Endothelial cell of umbilical vein (primary cell): Measurements from ENCODE around the gene PXMP2. TPM values are rescaled to one million over a fixed set of nuclear protein-coding genes. Genes with fewer than 3 reads are reported as not detected.

Experiments used
- BruUV-seq: library from RNA; stranded (reverse); fragments of 400-500 nt; replicated peaks from 2 replicates; lab custom pipeline; 2021; lab: Mats Ljungman, UMichigan
- CTCF ChIA-PET: fragments of 300-600, 350-600 bp; sonication (Branson Sonifier 250); formaldehyde crosslinking; loops from one replicate; lab custom pipeline; 2021; ENCODE audit warnings: antibody characterized with exemption, inconsistent platforms; lab: Charles Lee
- POLR2A ChIA-PET: fragments of 300-600, 350-600 bp; sonication (Branson Sonifier 250); formaldehyde crosslinking; loops from one replicate; lab custom pipeline; 2021; ENCODE audit warnings: antibody characterized with exemption, inconsistent platforms; lab: Charles Lee
- DNase-seq: peaks from one replicate; pipeline ENCODE4 v3.0.0-alpha.2; 2011; ENCODE audit warnings: low read depth, low spot score
- FAIRE-seq: peaks from 2 replicates; lab custom pipeline; 2011; peaks lifted over from hg19 to GRCh38; lab: Jason Lieb, UNC
- H2AFZ ChIP-seq: 2 replicates; pipeline ENCODE4 v1.6.0; 2012; ENCODE audit warnings: low read depth, low read length, control low read depth, inconsistent platforms
- H3K27ac ChIP-seq: 2 replicates; pipeline ENCODE4 v1.5.1; 2011; ENCODE audit warnings: low read depth, mild to moderate bottlenecking, control low read depth, low read length, moderate library complexity; ENCODE audit not compliant: insufficient read depth
- H3K27me3 ChIP-seq, 2 experiments: 2 replicates each; pipeline versions ENCODE4 v1.6.0 to v1.6.1; 2011; ENCODE audit warnings: low read length in 2 of 2, mixed read lengths in 1 of 2; ENCODE audit not compliant: control insufficient read depth in 2 of 2, insufficient read depth in 2 of 2
- H3K36me3 ChIP-seq, 2 experiments: 2 replicates in 1 of 2; 3 replicates in 1 of 2; pipeline ENCODE4 v1.5.1; 2011; ENCODE audit warnings: low read length in 2 of 2, mild to moderate bottlenecking in 1 of 2, moderate library complexity in 1 of 2; ENCODE audit not compliant: control insufficient read depth in 2 of 2, insufficient read depth in 2 of 2; ENCODE audit errors: extremely low read depth in 1 of 2
- H3K4me1 ChIP-seq: 3 replicates; pipeline ENCODE4 v1.5.1; 2011; ENCODE audit warnings: mild to moderate bottlenecking, low read length; ENCODE audit not compliant: control insufficient read depth, insufficient read depth; ENCODE audit errors: extremely low read depth
- H3K4me2 ChIP-seq: 2 replicates; pipeline ENCODE4 v1.6.1; 2011; ENCODE audit warnings: low read length, control low read depth, mixed read lengths; ENCODE audit not compliant: insufficient read depth
- H3K4me3 ChIP-seq, 3 experiments: fragments of 200-600 bp in 1 of 3; sonication (generic), shearing (Covaris generic) in 1 of 3; replicated peaks in 1 of 3; 2 replicates each; pipeline ENCODE4 v1.5.1; 2011 to 2016; ENCODE audit warnings: control low read depth in 3 of 3, low read length in 3 of 3, mild to moderate bottlenecking in 2 of 3, inconsistent platforms in 1 of 3, low read depth in 1 of 3, moderate library complexity in 1 of 3; ENCODE audit not compliant: insufficient read depth in 1 of 3
- H3K79me2 ChIP-seq: 2 replicates; pipeline ENCODE4 v1.6.0; 2012; ENCODE audit warnings: low read length, inconsistent platforms; ENCODE audit not compliant: control insufficient read depth, insufficient read depth
- H3K9ac ChIP-seq: replicated peaks from 2 replicates; pipeline ENCODE3; 2011; ENCODE audit warnings: low read length, control low read depth; ENCODE audit not compliant: insufficient read depth; ENCODE audit errors: extremely low read depth
- H3K9me1 ChIP-seq: replicated peaks from 3 replicates; pipeline ENCODE4 v1.6.0; 2011; ENCODE audit warnings: mild to moderate bottlenecking, low read length; ENCODE audit not compliant: control insufficient read depth, insufficient read depth; ENCODE audit errors: extremely low read depth
- H3K9me3 ChIP-seq: replicated peaks from 2 replicates; pipeline ENCODE4 v1.5.1; 2012; ENCODE audit warnings: low read length, inconsistent platforms; ENCODE audit not compliant: control insufficient read depth, insufficient read depth
- H4K20me1 ChIP-seq: replicated peaks from 2 replicates; pipeline ENCODE3; 2011; ENCODE audit warnings: mild to moderate bottlenecking, low read length; ENCODE audit not compliant: control insufficient read depth, insufficient read depth; ENCODE audit errors: extremely low read depth
- CTCF ChIP-seq, 2 donors: IDR thresholded peaks; 1 replicate in 1 of 2; 2 replicates in 1 of 2; pipeline ENCODE4 v1.5.1; 2011; ENCODE audit warnings: low read length in 2 of 2, mild to moderate bottlenecking in 2 of 2, moderate library complexity in 2 of 2, control low read depth in 1 of 2, inconsistent platforms in 1 of 2, low read depth in 1 of 2; ENCODE audit not compliant: insufficient read depth in 1 of 2; ENCODE audit errors: extremely low read depth in 1 of 2
- EZH2 ChIP-seq: IDR thresholded peaks from 2 replicates; pipeline ENCODE4 v1.6.1; 2012; ENCODE audit warnings: borderline replicate concordance, low read depth, mild to moderate bottlenecking, moderate library complexity, low read length, inconsistent platforms; ENCODE audit not compliant: severe bottlenecking
- FOS ChIP-seq: IDR thresholded peaks from 2 replicates; pipeline ENCODE4 v1.6.1; 2011; ENCODE audit warnings: mild to moderate bottlenecking, low read length, moderate library complexity, borderline replicate concordance; ENCODE audit not compliant: insufficient read depth
- GATA2 ChIP-seq: IDR thresholded peaks from 2 replicates; pipeline ENCODE4 v1.7.0; 2011; ENCODE audit warnings: low read depth, mild to moderate bottlenecking, moderate library complexity, mixed read lengths, low read length; ENCODE audit not compliant: insufficient read length, insufficient read depth
- JUN ChIP-seq: IDR thresholded peaks from 2 replicates; pipeline ENCODE4 v1.6.1; 2011; ENCODE audit warnings: borderline replicate concordance, low read depth; ENCODE audit not compliant: insufficient read length, insufficient read depth
- MYC ChIP-seq: IDR thresholded peaks from one replicate; pipeline ENCODE4 v1.6.1; 2011; ENCODE audit warnings: mild to moderate bottlenecking, low read depth, low read length
- POLR2A ChIP-seq: IDR thresholded peaks from 2 replicates; pipeline ENCODE4 v1.6.1; 2012; ENCODE audit warnings: low read depth, mild to moderate bottlenecking, control low read depth, low read length
- POLR2AphosphoS5 ChIP-seq: IDR thresholded peaks from 2 replicates; pipeline ENCODE4 v1.6.1; 2012; ENCODE audit warnings: low read depth, mild to moderate bottlenecking, control low read depth, low read length, moderate library complexity; ENCODE audit not compliant: insufficient read depth
- dilution Hi-C: fragments of 300-500 bp; cut with MboI; formaldehyde crosslinking; loops from one replicate; pipeline ENCODE4 v1.15.0; 2019; ENCODE audit warnings: low sequenced_read_pairs; ENCODE audit not compliant: extremely low pct_ligation_motif_present
- intact Hi-C: fragments of 100-400 bp; cut with micrococcal nuclease; formaldehyde crosslinking; loops from one replicate; pipeline ENCODE4 v1.10.0; 2022
- polyA plus RNA-seq, 4 experiments: library from polyadenylated mRNA; depleted of rRNA in 3 of 4; stranded (reverse) in 3 of 4; unstranded in 1 of 4; fragments of >200 nt; gene quantifications; 2 replicates each; pipeline versions ENCODE4 v1.2.1 to v1.2.3, GENCODE V29; 2011 to 2012; ENCODE audit warnings: missing spikeins in 1 of 4
- total RNA-seq: library from RNA; stranded (reverse); gene quantifications from 2 replicates; pipeline ENCODE4 v1.2.3, GENCODE V29; 2021
- TF ChIP-seq, protein P1 (sequence below): IDR thresholded peaks from 2 replicates; pipeline ENCODE4 v1.6.1; 2011; ENCODE audit not compliant: insufficient read depth, insufficient read length

Gene PXMP2
- total and polyA plus RNA-seq, 2 donors (not counting 3 experiments of a cell fraction or from before 2014, with no cell fraction given), result 24.0 to 31.5 TPM

GRCh38 chr12:132703641-132704040 lies 16.3 kb downstream of the PXMP2 start:
- Histone ChIP-seq H3K9ac (no peak overlapping the region), H3K4me2 (no peak overlapping the region), H4K20me1 (no peaks in the 10 kb centered on the region), H3K27ac (no peak overlapping the region), H3K36me3 (peaks cover 2 to 13% of the 10 kb centered on the region in 2 experiments), H3K27me3 (no peaks in the 10 kb centered on the region), H3K4me3 (no peak overlapping the region), H3K79me2 (no peaks in the 10 kb centered on the region), H2AFZ (no peak overlapping the region), H3K9me3 (no peaks in the 10 kb centered on the region), H3K9me1 (no peaks in the 10 kb centered on the region), H3K4me1 (no peaks in the 10 kb centered on the region)
- TF ChIP-seq, protein P1, sequence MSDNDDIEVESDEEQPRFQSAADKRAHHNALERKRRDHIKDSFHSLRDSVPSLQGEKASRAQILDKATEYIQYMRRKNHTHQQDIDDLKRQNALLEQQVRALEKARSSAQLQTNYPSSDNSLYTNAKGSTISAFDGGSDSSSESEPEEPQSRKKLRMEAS, result no peak
- TF ChIP-seq FOS (no peak), GATA2 (no peak), CTCF (IDR thresholded peaks at IDR 0.05; ENCODE audit: extremely low read depth in 1 of 2, insufficient read depth in 1 of 2, low read depth in 1 of 2, low read length in 2 of 2) (no peak), JUN (no peak), POLR2A (no peak), MYC (no peak), EZH2 (no peak), POLR2AphosphoS5 (no peak)
- POLR2A ChIA-PET, result no interaction called here
- CTCF ChIA-PET, result no interaction called here
- DNase-seq (no peak), FAIRE-seq (no peak)
- no TSS peak for BruUV-seq
- intact Hi-C loops (no loop called here), dilution Hi-C loops (no loop called here)
